Activated CD8-positive, alpha-beta memory T cell treated with anti-CD3 and anti-CD28 coated beads for 36 hours (primary cell): Measurements from ENCODE around the gene TNPO1. TPM values are rescaled to one million over a fixed set of nuclear protein-coding genes. Genes with fewer than 3 reads are reported as not detected.
"Not testable (repeated sequence)": the region's sequence is repeated elsewhere in the genome, so short reads cannot be mapped to it uniquely, and the experiment has no call there.

Experiments
- CTCF ChIA-PET: fragments of 350-600 bp; sonication (Branson Sonifier 250); formaldehyde crosslinking; loops from one replicate; lab custom pipeline; 2021; ENCODE audit warnings: antibody characterized with exemption; lab: Charles Lee
- POLR2A ChIA-PET: fragments of 350-600 bp; sonication (Branson Sonifier 250); formaldehyde crosslinking; loops from one replicate; lab custom pipeline; 2021; ENCODE audit warnings: antibody characterized with exemption; lab: Charles Lee
- total RNA-seq, 2 experiments: library from RNA; stranded (reverse); gene quantifications; one replicate each; pipeline ENCODE4 v1.2.3, GENCODE V29; 2021

TNPO1 gene
- total RNA-seq, 2 experiments from 2014 or later, result 135 to 140 TPM

GRCh38 chr5:72895758-72896157, 79.3 kb downstream of the TNPO1 start:
- POLR2A ChIA-PET, result no interaction called here
- CTCF ChIA-PET, result no interaction called here

GRCh38 chr5:72906806-72907205, 90.3 kb downstream of the TNPO1 start:
- ChIA-PET POLR2A (no interaction called here), CTCF (no interaction called here)

- CTCF ChIA-PET, result no interaction called here
- POLR2A ChIA-PET, result no interaction called here
These were observed 92.2 kb downstream of the TNPO1 start for GRCh38 chr5:72908664-72909063.

GRCh38 chr5:72917371-72917776, 100.9 kb downstream of the TNPO1 start:
- ChIA-PET CTCF (interaction anchor here (1.4 kb wide), 1 partner anchor 534 kb away, joined by 4 read pairs; no protein-coding TSS in a partner anchor), POLR2A (no interaction called here)

- ChIA-PET CTCF (no interaction called here), POLR2A (no interaction called here)
These were observed 104.4 kb downstream of the TNPO1 start for GRCh38 chr5:72920690-72921502.

GRCh38 chr5:72921886-72922285, 105.4 kb downstream of the TNPO1 start:
- POLR2A ChIA-PET, result no interaction called here
- CTCF ChIA-PET, result no interaction called here

- ChIA-PET CTCF (no interaction called here), POLR2A (no interaction called here)
These were observed 106.0 kb downstream of the TNPO1 start for GRCh38 chr5:72922422-72922821.

GRCh38 chr5:72925336-72926010, 109.0 kb downstream of the TNPO1 start:
- ChIA-PET POLR2A (no interaction called here), CTCF (no interaction called here)

- POLR2A ChIA-PET, CTCF ChIA-PET: not testable (repeated sequence)
These were observed 116.2 kb downstream of the TNPO1 start for GRCh38 chr5:72932686-72933085.

GRCh38 chr5:72934953-72935725, 118.7 kb downstream of the TNPO1 start:
- CTCF ChIA-PET, POLR2A ChIA-PET: not testable (repeated sequence)

- CTCF ChIA-PET, result no interaction called here
- POLR2A ChIA-PET, result no interaction called here
These were observed 120.4 kb downstream of the TNPO1 start for GRCh38 chr5:72936893-72937292.

GRCh38 chr5:72937517-72938061, 121.1 kb downstream of the TNPO1 start:
- POLR2A ChIA-PET, result no interaction called here
- CTCF ChIA-PET, result no interaction called here

- CTCF ChIA-PET, result no interaction called here
- POLR2A ChIA-PET, result no interaction called here
These were observed 121.7 kb downstream of the TNPO1 start for GRCh38 chr5:72938206-72938605.

- POLR2A ChIA-PET, result no interaction called here
- CTCF ChIA-PET, result no interaction called here
These were observed 123.6 kb downstream of the TNPO1 start for GRCh38 chr5:72940082-72940481.

GRCh38 chr5:72943307-72943706, 126.8 kb downstream of the TNPO1 start:
- CTCF ChIA-PET, result no interaction called here
- POLR2A ChIA-PET, result no interaction called here

GRCh38 chr5:72947498-72947897, 131.0 kb downstream of the TNPO1 start:
- ChIA-PET POLR2A (no interaction called here), CTCF (no interaction called here)

GRCh38 chr5:72949481-72949880, 133.0 kb downstream of the TNPO1 start:
- POLR2A ChIA-PET, result no interaction called here
- CTCF ChIA-PET, result no interaction called here

- POLR2A ChIA-PET, result no interaction called here
These were observed 135.4 kb downstream of the TNPO1 start for GRCh38 chr5:72951671-72952468.

GRCh38 chr5:72954389-72954788, 137.9 kb downstream of the TNPO1 start:
- CTCF ChIA-PET, result no interaction called here
- POLR2A ChIA-PET, result no interaction called here

More at GRCh38 chr5:72951671-72952468, 135.4 kb downstream of the TNPO1 start:
- CTCF ChIA-PET, result no interaction called here
